HG03342 (cell line): Measurements from ENCODE around the gene CSN3.
"Not testable (repeated sequence)": the region's sequence is repeated elsewhere in the genome, so short reads cannot be mapped to it uniquely, and the experiment has no call there.

Experiments used
- ATAC-seq: cut with Tn5 transposase; IDR thresholded peaks from one replicate; pipeline ENCODE4 v1.9.1; 2021; ENCODE audit warnings: mild to moderate bottlenecking, moderate library complexity; ENCODE audit not compliant: unreplicated experiment

CSN3 gene

DNA sequence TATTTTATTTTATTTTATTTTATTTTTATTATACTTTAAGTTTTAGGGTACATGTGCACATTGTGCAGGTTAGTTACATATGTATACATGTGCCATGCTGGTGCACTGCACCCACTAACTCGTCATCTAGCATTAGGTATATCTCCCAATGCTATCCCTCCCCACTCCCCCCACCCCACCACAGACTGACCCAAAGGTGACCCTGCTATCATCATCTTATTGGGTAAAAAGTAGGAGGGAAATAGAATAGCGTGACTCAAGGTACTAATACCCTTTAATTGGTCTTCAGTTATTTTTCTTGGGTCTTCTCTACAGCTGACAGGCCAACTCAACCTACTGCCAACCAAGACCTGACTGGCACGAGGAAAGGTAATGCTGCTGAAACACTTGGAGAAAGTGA is at the start of gene CSN3:
TSS of gene CSN3 (plus strand) at position 301 of the 400 bp plus-strand sequence. CDS start 2,223 bp downstream, outside the sequence.
- ATAC-seq, result not testable (repeated sequence)

DNA sequence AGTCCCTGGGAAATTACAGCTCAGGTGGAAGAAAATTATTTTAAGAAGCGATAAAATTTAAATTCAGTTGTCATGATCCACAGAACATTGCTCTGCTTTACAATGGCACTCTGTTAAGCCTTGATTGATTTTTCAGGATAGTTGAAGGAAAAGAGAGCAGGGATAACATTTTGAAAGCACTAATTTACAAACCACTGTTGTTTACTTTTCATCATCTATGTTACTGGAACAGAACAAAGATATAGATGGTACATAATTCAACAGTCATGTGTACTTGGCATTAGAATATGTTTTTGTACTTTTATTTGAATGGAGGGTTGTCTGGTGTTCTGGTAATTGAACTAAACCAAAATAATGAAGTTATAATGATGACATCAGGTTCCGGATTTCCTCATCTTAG is 49.5 kb upstream of the CSN3 start:
- no peak for ATAC-seq

DNA sequence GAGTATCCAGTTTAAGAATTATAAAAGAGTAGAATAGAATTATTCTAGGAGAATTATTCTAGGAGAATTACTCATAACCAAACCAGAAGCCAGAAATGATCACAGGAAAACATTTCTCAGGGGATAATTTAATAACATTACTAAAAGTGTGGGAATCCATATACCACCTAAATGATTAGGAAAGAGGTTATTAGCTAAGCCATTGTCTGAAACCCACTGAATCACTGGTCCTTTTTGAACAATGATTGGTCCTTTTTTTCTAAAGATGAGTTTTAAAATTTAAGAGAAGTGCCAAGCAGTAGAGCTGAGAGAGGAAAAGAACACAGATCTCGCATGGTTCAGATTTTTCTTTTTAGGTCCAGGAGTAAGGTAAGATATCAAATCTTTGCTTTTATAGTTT is 47.0 kb upstream of the CSN3 start, which contains the start of gene ODAM:
TSS of gene ODAM (plus strand) at position 301 of the 400 bp plus-strand sequence. CDS start 819 bp downstream, outside the sequence.
- ATAC-seq, result no peak

DNA sequence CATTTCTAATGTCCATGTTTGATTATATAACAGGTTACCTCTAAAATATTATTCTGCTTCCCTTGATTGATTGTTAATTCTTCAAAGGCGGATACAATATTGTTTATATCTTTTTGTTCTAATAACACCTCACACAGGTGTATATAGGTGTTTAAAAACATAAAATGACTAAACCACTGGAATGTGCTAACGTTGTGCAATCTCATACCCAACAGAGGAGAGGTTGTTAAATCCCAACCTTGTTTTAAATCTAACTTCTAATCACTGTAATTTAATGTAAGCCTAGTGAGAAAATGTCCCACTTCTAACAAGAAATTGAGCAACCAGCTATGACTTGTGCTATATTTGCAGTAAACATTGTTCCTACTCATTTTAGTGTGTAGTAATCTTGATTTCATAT is 45.5 kb upstream of the CSN3 start:
- ATAC-seq, result no peak

DNA sequence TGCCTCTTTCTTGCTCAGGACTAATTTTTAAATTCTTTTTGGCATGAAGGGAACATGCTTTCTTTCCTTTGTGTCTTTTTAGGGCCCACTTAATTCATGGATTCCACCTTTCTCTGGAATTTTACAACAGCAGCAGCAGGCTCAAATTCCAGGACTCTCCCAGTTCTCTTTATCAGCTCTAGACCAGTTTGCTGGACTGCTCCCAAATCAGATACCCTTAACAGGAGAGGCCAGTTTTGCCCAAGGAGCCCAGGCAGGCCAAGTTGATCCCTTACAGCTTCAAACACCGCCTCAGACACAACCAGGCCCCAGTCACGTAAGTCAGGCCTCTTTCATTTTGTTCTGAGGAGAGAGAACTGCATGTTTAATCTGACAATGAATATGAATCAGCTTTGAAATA is 44.6 kb upstream of the CSN3 start:
- no peak for ATAC-seq

GRCh38 chr4:70203601-70204000 is 38.8 kb upstream of the CSN3 start:
- ATAC-seq, result no peak

DNA sequence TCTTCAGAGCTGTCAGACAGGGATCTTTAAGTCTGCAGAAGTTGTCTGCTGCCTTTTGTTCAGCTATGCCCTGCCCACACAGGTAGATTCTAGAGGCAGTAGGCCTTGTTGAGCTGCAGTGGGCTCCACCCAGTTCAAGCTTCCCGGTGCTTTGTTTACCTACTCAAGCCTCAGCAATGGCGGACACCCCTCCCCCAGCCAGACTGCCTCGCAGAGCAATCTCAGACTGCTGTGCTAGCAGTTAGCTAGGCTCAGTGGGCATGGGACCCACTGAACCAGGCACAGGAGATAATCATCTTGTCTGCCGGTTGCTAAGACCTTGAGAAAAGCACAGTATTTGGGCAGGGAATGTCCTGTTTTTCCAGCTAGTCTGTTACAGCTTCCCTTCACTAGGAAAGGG is 29.6 kb upstream of the CSN3 start:
- not testable (repeated sequence) for ATAC-seq

DNA sequence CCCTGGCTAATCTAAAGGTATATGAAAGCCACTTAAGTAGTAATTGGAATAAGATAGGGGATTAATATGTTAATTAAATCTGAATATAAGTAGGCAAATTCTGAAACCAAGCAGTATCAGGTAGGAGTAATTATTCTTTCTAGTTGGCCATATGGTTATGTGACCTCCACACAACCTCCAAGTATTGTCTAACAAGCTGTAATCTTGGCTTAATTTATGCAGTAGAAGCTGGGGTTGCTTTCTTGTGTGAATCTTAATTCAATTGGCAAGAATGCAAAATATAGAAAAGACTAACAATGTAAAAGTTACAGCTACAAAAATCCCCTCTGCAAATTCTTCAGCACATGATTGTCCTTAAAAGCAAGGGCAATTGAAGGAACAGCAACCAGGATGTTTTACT is 26.3 kb upstream of the CSN3 start:
- ATAC-seq, result not testable (repeated sequence)

DNA sequence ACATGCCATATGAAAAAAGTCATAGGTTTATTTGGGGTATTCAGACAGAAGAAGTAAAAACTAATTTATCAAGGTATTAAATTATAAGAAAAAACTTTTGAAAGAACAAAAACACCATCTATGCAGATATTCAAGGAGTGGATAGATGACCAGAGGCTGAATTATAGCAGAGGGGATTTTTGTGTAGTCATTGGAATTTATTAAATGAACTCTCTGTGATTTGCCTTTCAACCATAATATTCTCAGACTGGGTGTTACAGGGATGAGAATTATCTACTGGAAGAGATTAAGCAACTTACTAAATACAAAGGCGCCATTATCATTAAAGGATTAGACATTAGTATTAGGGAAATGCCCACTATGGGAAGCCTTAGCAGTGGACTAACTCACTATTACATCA is 25.8 kb upstream of the CSN3 start:
- ATAC-seq, result not testable (repeated sequence)

GRCh38 chr4:70221389-70221788 is 21.0 kb upstream of the CSN3 start:
- ATAC-seq, result not testable (repeated sequence)

GRCh38 chr4:70221818-70222217 is 20.6 kb upstream of the CSN3 start:
- ATAC-seq, result not testable (repeated sequence)

- no peak for ATAC-seq
Observed at GRCh38 chr4:70225824-70226223, 16.6 kb upstream of the CSN3 start, which contains the start of gene FDCSP. Gene FDCSP (plus strand): TSS chr4:70226124. CDS start chr4:70231195, 5,071 bp downstream.

DNA sequence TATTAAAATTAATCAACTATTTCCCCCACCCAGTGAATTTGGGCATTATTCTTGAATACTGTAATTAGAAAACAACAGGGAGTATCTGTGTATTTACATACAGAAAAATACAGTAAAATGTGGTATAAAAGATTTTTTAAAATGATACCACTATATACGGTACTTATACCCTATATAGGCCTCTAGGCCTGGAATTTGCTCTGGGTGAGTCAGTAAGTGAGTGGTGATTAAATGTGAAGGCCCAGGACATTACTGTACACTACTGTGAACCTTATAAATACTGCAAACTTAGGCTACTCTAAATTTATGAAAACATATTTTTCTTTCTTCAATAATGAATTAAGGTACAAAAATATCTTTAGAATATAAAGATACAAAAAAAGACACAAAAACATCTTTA is 6.3 kb upstream of the CSN3 start:
- ATAC-seq, result no peak

DNA sequence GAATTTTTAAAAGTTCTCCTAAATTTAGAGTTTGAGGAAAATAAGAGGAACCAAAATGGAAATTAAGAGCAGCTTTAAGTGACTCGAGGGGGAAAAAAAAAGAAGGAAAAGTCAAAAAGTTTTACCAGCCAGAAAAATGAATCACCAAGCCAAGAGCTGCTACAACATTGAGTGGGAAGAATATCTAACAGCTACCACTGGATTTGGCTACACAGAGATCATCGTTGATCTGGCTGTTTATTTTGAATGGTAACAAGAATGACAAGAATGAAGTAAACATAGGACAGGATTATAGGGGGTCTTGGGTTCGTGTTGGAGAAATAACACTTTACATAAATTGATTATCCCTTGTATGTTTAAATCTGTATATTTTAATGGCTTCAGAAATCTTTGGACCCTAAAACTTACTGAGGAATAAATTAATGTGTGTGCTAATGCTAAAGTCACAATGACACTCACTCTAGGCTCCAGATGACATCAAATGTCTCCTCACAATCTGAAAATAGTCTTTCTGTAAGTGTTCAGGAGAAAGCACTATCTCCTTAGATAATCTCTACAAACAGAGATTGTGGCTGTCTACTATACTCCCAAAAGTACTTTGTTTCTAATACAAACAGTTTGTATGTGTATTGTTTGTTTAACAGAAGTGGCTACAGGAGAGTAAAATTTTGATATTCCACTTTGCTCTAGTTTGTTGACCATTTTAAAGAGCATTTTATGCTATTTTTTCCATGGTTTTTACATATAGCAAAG is 3.1 kb upstream of the CSN3 start:
- ATAC-seq, result no peak

GRCh38 chr4:70239884-70240591 is 2.4 kb upstream of the CSN3 start:
- ATAC-seq, result no peak

GRCh38 chr4:70243091-70243490 is 694 bp downstream of the CSN3 start:
- no peak for ATAC-seq

GRCh38 chr4:70251250-70251944 is 9.0 kb downstream of the CSN3 start:
- ATAC-seq, result no peak

DNA sequence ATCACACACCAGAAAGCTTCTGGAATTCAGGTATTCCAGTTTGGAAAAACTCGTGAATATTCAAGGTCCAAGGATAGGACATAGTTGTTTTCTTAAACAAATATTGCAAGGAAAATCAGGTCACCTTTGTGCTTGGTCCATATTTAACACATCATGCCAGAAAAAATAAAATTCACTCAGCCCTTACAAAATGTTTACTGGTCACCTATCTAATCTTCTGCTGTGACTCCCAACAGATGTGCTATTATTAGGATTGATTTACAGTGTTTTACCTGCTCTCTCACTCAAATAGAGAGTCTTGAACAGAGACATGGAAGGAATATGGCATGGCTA is 9.5 kb downstream of the CSN3 start:
- no peak for ATAC-seq

DNA sequence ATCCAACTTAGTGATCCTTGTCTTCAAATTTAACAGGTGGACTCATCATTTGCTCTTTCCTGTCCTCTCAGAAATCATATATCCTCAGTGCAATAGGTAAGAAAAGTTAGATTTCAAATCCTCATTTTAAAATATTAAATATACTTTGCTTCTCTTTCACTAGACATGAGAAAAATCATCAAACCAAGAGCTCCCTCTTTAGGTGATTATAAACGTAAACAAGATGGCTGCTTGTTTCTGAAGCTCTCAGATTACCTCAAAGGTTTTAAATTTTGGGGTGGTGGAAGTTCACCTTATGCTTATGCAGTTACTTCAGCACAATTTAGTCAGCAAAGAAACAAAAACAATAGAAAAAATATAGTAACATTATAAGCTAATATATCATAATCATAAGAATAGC is 27.3 kb downstream of the CSN3 start:
- no peak for ATAC-seq

DNA sequence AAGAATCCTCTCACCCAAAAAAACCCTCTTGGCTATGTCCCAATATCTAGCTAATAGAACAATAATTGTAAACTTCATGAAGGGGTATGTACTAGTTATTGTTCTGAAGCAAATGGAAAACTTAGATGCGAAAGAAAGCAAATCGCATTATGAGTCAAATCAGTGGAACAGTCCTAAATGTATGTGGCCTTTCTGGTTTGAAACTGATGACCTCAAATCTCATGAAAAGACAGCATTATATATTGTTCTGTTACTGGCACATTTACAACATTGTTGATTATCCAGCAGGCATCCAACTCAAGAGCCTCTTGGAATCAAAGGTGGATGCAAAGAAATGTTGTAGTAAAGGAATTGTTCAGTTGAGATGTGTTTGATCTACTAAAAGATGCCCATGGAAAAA is 34.7 kb downstream of the CSN3 start:
- ATAC-seq, result no peak

- ATAC-seq, result no peak
Observed at GRCh38 chr4:70280567-70280966, 38.2 kb downstream of the CSN3 start.

DNA sequence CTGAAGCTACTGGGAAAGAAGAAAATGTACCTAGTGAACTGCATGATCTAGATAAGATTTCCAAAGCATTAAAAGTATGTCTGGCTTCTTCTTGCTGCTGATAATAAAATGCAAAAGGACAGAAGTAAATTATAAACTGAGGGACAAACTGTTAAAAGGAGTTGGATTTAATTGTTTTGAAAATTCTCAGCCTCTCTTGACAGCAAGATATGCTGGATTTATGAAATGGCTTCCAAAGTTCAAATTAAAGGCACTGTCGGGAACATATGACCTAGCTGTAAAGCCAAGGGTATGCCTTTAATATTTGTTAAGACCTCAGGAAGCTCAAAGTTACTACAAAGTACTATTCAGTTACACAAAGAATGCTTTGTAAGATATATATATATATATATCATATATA is 46.3 kb downstream of the CSN3 start:
- ATAC-seq, result no peak
